KMS-11 (cell line): Measurements from ENCODE around the gene ANTKMT.

Source experiments
- H2AFZ ChIP-seq: fragments of 200-600 bp; sonication (generic); 2 replicates; pipeline ENCODE4 v1.6.1; 2016; ENCODE audit warnings: antibody characterized with exemption, mixed run types, low read depth
- H3K27ac ChIP-seq: fragments of 200-600 bp; sonication (generic); 2 replicates; pipeline ENCODE4 v1.6.1; 2016; ENCODE audit warnings: mild to moderate bottlenecking, mixed run types
- H3K27me3 ChIP-seq: fragments of 200-600 bp; sonication (generic); 2 replicates; pipeline ENCODE4 v1.6.1; 2017; ENCODE audit warnings: mild to moderate bottlenecking, low read depth, mixed run types, moderate library complexity; ENCODE audit not compliant: insufficient read depth
- H3K36me3 ChIP-seq: fragments of 200-600 bp; sonication (generic); 2 replicates; pipeline ENCODE4 v1.6.1; 2017; ENCODE audit warnings: mild to moderate bottlenecking, mixed run types; ENCODE audit not compliant: insufficient read depth
- H3K4me1 ChIP-seq: fragments of 200-600 bp; sonication (generic); 2 replicates; pipeline ENCODE4 v1.6.1; 2016; ENCODE audit warnings: mild to moderate bottlenecking, low read depth, mixed run types; ENCODE audit not compliant: poor library complexity, severe bottlenecking
- H3K4me2 ChIP-seq: fragments of 200-600 bp; sonication (generic); 2 replicates; pipeline ENCODE4 v1.7.0; 2016; ENCODE audit warnings: mild to moderate bottlenecking, mixed run types
- H3K4me3 ChIP-seq: fragments of 200-600 bp; sonication (generic); IDR thresholded peaks from 2 replicates; pipeline ENCODE4 v1.6.1; 2017; ENCODE audit warnings: low read depth, low read length, mixed read lengths; ENCODE audit not compliant: insufficient read depth
- H3K79me2 ChIP-seq: fragments of 200-600 bp; sonication (generic); 2 replicates; pipeline ENCODE4 v1.6.1; 2016; ENCODE audit warnings: low read depth, mixed run types; ENCODE audit not compliant: insufficient read depth
- H3K9ac ChIP-seq: fragments of 200-600 bp; sonication (generic); 2 replicates; pipeline ENCODE4 v1.6.1; 2016; ENCODE audit warnings: mild to moderate bottlenecking, mixed run types
- H4K20me1 ChIP-seq: fragments of 200-600 bp; sonication (generic); 2 replicates; pipeline ENCODE4 v1.6.1; 2016; ENCODE audit warnings: mild to moderate bottlenecking, mixed run types; ENCODE audit not compliant: insufficient read depth
- TF ChIP-seq, protein P1 (sequence below): fragments of 200-600 bp; sonication (generic); conservative IDR thresholded peaks from 2 replicates; pipeline ENCODE4 v1.6.1; 2017; ENCODE audit warnings: low read depth, mild to moderate bottlenecking, antibody characterized with exemption, low read length, moderate library complexity, mixed read lengths

The ANTKMT gene

GRCh38 chr16:732936-733335 is 12.0 kb downstream of the ANTKMT start:
- Histone ChIP-seq H3K4me1 (peaks cover 49% of the 10 kb centered on the region), H3K9ac (no peak overlapping the region), H4K20me1 (no peaks in the 10 kb centered on the region), H3K4me3 (no peak overlapping the region), H3K4me2 (no peak overlapping the region), H3K36me3 (no peaks in the 10 kb centered on the region), H2AFZ (no peak overlapping the region), H3K79me2 (no peaks in the 10 kb centered on the region), H3K27ac (no peak overlapping the region), H3K27me3 (no peaks in the 10 kb centered on the region)
- TF ChIP-seq, protein P1, sequence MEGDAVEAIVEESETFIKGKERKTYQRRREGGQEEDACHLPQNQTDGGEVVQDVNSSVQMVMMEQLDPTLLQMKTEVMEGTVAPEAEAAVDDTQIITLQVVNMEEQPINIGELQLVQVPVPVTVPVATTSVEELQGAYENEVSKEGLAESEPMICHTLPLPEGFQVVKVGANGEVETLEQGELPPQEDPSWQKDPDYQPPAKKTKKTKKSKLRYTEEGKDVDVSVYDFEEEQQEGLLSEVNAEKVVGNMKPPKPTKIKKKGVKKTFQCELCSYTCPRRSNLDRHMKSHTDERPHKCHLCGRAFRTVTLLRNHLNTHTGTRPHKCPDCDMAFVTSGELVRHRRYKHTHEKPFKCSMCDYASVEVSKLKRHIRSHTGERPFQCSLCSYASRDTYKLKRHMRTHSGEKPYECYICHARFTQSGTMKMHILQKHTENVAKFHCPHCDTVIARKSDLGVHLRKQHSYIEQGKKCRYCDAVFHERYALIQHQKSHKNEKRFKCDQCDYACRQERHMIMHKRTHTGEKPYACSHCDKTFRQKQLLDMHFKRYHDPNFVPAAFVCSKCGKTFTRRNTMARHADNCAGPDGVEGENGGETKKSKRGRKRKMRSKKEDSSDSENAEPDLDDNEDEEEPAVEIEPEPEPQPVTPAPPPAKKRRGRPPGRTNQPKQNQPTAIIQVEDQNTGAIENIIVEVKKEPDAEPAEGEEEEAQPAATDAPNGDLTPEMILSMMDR = no peak

DNA sequence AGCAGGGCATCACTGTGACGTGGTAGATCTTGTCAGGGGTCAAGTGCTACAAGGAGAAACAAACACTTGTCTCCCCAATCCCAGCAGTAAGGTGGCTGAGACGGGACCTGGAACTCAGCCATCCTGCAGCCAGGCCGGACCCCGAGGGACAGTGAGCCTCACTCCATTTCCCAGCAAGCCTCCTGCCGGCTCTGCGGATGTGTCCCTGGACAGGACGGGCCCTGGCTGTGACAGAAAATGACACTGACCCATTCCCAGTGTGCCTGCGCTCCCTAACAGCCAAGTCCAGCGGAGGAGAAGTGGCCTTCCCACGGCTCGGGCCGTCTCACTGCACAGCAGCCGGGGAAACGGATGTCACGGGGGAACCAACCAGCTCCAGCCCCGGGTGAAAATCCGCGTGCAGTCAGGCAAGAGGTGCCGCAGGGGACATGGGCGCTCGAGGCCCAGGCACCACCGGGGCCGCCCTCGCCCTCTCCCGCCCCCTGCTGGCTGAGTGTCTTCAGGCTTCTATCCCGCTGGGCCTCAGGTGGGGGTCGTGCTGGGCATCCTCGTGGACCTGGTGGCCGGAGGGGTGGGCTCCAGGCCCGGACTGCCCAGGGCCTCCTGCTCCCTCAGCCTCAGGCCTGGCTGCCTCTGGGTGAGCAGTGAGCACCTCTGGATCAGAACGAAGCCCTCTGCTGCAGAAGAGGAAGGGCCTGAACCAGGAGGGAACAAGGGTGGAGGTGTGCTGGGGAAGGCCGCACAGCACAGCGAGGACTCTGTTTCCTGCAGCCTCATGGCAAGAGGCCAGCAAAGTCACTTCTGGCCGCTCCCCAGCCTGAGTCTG is 12.6 kb downstream of the ANTKMT start:
- no peaks in the 10 kb centered on the region for H3K27me3 ChIP-seq

GRCh38 chr16:734208-734980 is 13.4 kb downstream of the ANTKMT start:
- Histone ChIP-seq H3K9ac (no peak overlapping the region), H3K79me2 (no peaks in the 10 kb centered on the region), H2AFZ (no peak overlapping the region), H3K4me2 (peak overlapping the region; percentile 98; the same call in 1 of the 2 replicates), H3K27ac (peak overlapping the region; percentile 88; the same call in 1 of the 2 replicates), H3K4me3 (no peak overlapping the region), H3K4me1 (peaks cover 49% of the 10 kb centered on the region), H3K27me3 (no peaks in the 10 kb centered on the region), H3K36me3 (no peaks in the 10 kb centered on the region), H4K20me1 (no peaks in the 10 kb centered on the region)
- TF ChIP-seq, protein P1 = no peak

More for the DNA sequence above, 12.6 kb downstream of the ANTKMT start:
- Histone ChIP-seq H3K4me1 (peaks cover 49% of the 10 kb centered on the region), H2AFZ (no peak overlapping the region), H3K27ac (no peak overlapping the region), H4K20me1 (no peaks in the 10 kb centered on the region), H3K4me2 (peak overlapping the region; percentile 98; the same call in 1 of the 2 replicates), H3K36me3 (no peaks in the 10 kb centered on the region), H3K79me2 (no peaks in the 10 kb centered on the region), H3K9ac (no peak overlapping the region), H3K4me3 (no peak overlapping the region)
- TF ChIP-seq, protein P1 = no peak

DNA sequence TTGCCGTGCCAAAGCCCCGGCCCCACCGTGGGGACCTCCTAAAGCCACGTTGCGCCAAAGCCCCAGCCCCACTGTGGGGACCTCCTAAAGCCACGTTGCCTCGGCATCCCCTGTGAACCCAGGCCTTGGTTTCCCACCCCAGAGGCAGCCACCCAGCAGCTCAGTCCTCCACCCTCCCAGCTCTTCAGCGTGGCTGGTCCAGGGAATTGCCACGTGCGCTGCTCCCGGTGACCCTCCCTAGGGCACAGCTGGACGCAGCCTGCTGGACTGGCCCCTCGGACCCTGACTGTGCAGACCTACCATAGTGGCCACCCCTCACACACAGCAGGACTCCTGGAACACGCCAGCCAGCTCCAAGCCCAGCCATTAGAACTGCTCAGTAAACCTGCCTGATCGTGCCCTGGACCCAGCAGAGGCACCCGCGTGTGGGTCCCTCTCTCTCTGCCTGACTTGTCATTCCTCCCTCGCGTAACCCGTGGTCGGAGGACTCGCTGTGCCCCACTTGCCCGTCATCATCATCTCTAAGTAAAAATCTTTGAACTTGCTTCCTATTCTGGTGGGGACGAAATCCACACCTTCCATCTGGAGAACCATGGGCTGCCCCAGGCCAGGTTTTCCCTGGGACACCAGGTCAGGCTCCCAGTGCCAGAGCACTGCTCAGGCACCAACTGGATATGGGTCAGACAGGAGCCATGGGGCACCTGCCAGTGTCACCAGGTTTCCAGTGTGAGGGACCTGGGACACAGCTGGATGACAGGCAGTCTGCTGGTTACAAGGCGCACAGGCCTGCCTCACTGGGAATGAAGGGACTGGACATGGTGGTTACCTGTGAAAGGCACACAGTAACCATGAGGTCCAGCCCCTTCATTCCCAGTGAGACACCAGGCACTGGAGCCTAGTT is 14.3 kb downstream of the ANTKMT start:
- Histone ChIP-seq H3K9ac (peak overlapping the region; percentile 43; the same call in 1 of the 2 replicates), H3K4me3 (no peak overlapping the region), H3K79me2 (peaks cover 8% of the 10 kb centered on the region; the same call in 1 of the 2 replicates), H3K27me3 (no peaks in the 10 kb centered on the region), H3K4me2 (peak overlapping the region; percentile 98), H4K20me1 (no peaks in the 10 kb centered on the region), H3K4me1 (peaks cover 56% of the 10 kb centered on the region), H3K36me3 (no peaks in the 10 kb centered on the region), H2AFZ (no peak overlapping the region), H3K27ac (peak overlapping the region; percentile 88)
- TF ChIP-seq, protein P1 = no peak
